ENCODE data around the gene POLR2L. TPM values are rescaled to one million over a fixed set of nuclear protein-coding genes. Genes with fewer than 3 reads are reported as not detected.

POLR2L gene
- total RNA-seq, 4 donors from 2014 or later, result 95.5 to 165 (median 110) TPM

DNA sequence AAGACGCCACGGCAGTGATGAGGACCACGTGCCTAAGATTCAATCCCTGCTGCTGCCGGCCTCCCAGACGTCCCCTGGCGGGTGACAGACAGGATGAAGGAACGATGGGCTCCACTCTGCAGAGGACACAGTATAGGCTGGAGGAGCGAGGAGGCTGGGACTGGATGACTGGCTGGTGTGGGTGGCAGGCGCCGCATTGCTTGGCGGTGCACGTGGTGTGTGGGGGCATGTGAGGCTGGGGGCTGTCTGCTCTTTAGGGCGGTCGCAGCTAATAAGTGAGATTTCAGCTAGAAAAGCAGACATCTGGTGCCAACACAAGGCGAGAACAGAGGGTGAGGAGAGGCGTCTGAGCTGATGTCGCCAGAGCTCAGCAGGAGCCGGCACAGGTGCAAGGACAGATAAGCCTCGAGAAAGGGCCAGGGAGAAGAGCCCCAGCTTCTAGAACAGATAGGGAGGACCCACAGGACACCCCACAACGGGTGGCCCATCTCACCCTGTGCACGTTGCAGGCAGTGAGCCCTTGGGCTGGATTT lies 33.5 kb upstream of the POLR2L start:
- DNase-seq (ENCODE audit: low spot score) (no peak), ATAC-seq (ENCODE audit: low FRiP score) (no peak)
- TF ChIP-seq, protein P1, sequence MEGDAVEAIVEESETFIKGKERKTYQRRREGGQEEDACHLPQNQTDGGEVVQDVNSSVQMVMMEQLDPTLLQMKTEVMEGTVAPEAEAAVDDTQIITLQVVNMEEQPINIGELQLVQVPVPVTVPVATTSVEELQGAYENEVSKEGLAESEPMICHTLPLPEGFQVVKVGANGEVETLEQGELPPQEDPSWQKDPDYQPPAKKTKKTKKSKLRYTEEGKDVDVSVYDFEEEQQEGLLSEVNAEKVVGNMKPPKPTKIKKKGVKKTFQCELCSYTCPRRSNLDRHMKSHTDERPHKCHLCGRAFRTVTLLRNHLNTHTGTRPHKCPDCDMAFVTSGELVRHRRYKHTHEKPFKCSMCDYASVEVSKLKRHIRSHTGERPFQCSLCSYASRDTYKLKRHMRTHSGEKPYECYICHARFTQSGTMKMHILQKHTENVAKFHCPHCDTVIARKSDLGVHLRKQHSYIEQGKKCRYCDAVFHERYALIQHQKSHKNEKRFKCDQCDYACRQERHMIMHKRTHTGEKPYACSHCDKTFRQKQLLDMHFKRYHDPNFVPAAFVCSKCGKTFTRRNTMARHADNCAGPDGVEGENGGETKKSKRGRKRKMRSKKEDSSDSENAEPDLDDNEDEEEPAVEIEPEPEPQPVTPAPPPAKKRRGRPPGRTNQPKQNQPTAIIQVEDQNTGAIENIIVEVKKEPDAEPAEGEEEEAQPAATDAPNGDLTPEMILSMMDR (IDR thresholded peaks at IDR 0.05), result no peak

DNA sequence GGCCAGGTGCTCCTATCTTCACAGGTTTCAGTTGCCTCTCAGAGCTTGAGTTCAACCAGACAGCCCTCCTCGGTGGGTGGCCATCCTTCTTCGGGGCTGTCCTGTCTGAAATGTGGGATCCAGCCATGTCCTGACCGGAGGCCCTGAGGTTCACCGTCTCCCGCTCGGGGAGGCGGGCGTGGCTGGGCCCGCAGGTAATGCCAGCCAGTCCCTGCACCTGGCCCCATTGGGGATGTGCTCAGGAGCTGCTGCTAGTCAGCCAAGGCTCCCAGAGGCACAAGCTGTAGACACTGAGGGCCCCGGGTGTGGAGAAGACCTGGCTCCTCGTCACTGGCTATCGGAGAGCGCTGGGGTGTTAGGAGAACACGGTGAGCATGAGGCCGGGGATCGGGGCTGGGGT lies 32.9 kb upstream of the POLR2L start:
- DNase-seq (ENCODE audit: low spot score) (no peak), ATAC-seq (ENCODE audit: low FRiP score) (no peak)
- TF ChIP-seq, protein P1 (IDR thresholded peaks at IDR 0.05), result no peak

DNA sequence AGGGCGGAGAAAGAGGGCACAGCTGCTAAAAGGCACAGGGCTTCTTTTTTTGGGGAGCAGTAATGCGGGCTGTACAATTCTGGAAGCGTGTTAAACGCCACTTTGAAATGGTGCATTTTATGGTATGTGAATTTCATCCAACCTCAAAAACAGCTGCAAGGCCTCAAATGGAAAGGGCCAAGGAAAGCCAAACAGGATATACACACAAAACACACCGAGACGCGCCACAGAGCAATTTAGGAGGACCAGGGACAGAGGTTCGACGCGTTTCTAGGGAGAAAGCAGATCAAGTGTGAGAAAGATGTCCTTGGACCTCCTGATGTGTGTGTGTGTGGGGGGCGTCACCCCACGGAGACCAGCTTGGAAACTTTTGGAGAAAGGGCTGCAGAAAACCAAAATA lies 31.4 kb upstream of the POLR2L start:
- TF ChIP-seq, protein P1 (IDR thresholded peaks at IDR 0.05), result no peak
- no peak for ATAC-seq (ENCODE audit: low FRiP score)
- DNase-seq (ENCODE audit: low spot score), result no peak

DNA sequence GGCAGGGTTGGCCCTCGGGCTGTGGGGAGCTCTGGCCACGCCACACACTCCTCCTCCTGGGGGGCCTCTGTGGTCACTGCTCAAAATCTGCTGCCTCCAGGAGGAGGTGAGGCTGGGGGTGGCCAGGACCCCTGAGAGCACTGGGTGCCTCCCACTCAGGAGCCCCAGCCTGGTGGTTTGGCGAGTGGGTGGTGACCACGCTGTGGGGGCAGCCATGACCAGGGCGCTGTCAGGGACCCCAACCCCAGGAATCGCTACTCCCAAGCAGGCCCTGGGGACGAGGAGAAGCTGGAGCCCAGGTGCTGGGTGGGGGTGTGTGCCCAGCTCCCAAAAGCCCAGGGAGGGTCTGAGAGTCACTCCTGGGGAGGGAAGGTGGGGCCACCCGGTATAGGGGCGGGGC lies 30.5 kb upstream of the POLR2L start:
- TF ChIP-seq, protein P1 (IDR thresholded peaks at IDR 0.05), result no peak
- DNase-seq (ENCODE audit: low spot score) (no peak), ATAC-seq (ENCODE audit: low FRiP score) (no peak)

DNA sequence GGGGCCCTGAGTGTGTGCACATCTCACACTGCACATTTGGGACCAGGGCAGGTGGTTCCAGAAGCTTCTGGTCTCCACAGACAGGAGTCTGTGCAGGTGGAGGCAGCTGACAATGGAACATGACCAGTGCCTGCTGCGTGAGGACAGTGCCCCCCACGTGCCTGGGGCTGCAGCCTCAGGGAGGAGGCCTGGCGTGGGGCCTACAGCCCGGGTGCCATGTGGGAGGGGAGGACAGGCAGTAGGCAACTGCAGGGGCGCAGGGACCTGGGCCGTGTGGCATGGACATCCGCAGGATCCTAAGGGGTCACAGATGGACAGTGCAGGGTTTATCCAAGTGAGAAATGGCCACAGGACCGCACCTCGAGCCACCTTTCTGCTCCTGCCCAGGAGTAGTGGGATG lies 29.1 kb upstream of the POLR2L start:
- TF ChIP-seq, protein P1 (IDR thresholded peaks at IDR 0.05), result no peak
- DNase-seq (ENCODE audit: low spot score) (no peak), ATAC-seq (ENCODE audit: low FRiP score) (no peak)

DNA sequence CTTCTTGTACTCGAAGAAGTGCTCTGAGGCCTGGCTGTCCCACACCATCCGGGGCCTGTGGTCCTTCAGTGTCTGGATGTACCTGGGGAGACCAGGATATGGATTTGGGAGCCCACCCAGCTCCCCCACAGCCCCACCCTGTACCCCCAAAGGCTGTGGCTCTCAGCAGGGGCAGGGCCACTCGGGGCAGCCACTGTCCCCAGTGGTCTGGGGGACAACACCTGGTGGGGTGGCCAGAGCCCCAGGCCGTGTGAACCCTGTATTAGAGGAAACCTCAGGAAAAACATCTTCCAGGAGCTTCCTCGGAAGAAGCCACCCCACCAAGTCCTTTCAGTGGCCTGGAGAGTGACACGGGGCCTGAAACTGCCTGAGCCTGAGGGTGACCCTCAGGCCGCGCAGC lies 28.1 kb upstream of the POLR2L start:
- DNase-seq (ENCODE audit: low spot score) (no peak), ATAC-seq (ENCODE audit: low FRiP score) (no peak)
- TF ChIP-seq, protein P1 (IDR thresholded peaks at IDR 0.05), result no peak

DNA sequence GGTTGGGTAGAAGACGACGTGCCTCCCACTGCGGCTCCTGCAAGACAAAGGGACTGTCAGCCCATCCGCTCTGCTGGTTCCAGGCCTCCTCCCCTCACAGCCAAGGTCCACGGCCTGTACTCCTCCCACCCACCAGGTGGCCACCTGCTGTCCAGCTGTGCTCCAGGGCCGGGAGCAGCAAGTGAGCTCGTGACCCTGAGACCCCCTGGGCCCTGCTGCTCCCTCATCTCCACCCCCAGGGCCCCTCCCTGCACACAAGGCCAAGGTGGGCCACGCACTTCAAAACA lies 27.7 kb upstream of the POLR2L start:
- ATAC-seq (ENCODE audit: low FRiP score), result no peak
- DNase-seq (ENCODE audit: low spot score), result no peak
- TF ChIP-seq, protein P1 (IDR thresholded peaks at IDR 0.05), result no peak

Data from omental fat pad (tissue), 4 donors.